ENCODE measurements around the gene CFAP77. TPM values are rescaled to one million over a fixed set of nuclear protein-coding genes. Genes with fewer than 3 reads are reported as not detected.

The CFAP77 gene
- total RNA-seq, 1 donor from 2014 or later, result not detected

DNA sequence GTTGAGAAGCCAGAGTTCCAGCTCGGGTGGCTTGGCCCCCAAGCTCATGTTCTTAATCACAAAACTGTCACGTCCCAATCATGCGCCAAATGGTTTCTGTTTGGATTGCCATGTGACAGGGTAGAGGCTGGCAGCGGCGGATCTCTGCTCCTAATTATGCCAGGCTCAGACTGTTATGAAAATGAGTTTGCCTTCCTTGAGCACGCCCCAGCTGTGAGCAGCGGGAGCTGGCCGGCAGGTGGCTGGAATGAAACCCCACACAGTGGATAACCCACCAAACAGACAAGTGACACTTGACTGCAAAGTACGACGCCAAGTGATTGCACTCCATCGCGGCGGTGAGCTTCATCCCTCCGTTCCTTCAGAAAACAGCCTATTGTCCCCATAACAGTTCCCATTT, 75.4 kb downstream of the CFAP77 start:
- no peak for TF ChIP-seq POLR2A (IDR thresholded peaks at IDR 0.05)
- TF ChIP-seq POLR2AphosphoS5 (IDR thresholded peaks at IDR 0.05; ENCODE audit: insufficient read depth in 1 of 2, low read depth in 1 of 2), result no peak
- TF ChIP-seq CTCF (IDR thresholded peaks at IDR 0.05), result no peak
- Histone ChIP-seq H3K4me1 (no peaks in the 10 kb centered on the region), H3K4me3 (no peak overlapping the region), H3K27ac (no peak overlapping the region), H3K27me3 (no peaks in the 10 kb centered on the region), H3K9me3 (no peaks in the 10 kb centered on the region), H3K36me3 (no peaks in the 10 kb centered on the region)
- intact Hi-C loops (cut with DNase I), result no loop called here
- DNase-seq (ENCODE audit: extremely low spot score in 2 of 2), result no peak

DNA sequence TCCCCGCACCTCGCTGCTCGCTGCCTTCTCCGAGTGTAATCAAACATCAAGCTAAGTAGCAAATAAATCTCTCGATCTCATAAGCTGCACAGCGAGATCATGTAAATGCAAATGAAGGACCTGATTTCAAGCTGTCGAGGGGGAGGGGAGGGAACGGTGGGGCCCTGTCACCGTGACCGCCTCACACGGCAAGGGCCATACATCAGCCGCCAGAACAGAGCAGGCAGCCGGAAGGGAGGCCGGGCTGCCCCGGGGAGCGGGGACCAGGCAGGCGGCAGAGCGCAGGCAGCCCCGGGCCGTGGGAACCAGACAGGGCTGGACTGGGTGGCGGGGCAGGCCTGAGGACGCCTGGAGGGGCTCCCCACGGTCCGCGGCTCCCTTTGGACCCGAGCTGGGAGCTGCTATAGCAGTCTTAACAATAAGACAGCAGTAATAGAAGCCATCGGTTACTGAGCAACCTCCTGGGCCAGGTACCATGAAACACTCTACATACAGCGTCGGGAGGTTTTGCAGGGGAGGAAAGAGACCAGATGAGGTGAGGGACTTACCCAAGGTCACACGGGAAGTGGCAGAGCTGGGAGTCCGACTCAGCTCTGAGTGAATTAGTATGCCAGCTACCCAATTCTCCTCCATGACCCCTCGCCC, 76.8 kb downstream of the CFAP77 start:
- intact Hi-C loops (cut with DNase I), result no loop called here
- Histone ChIP-seq H3K36me3 (no peaks in the 10 kb centered on the region), H3K9me3 (no peaks in the 10 kb centered on the region), H3K4me3 (no peak overlapping the region), H3K27ac (no peak overlapping the region), H3K4me1 (no peaks in the 10 kb centered on the region), H3K27me3 (no peaks in the 10 kb centered on the region)
- TF ChIP-seq POLR2A (IDR thresholded peaks at IDR 0.05), result no peak
- no peak for TF ChIP-seq CTCF (IDR thresholded peaks at IDR 0.05)
- TF ChIP-seq POLR2AphosphoS5 (IDR thresholded peaks at IDR 0.05; ENCODE audit: insufficient read depth in 1 of 2, low read depth in 1 of 2), result no peak
- DNase-seq (ENCODE audit: extremely low spot score in 2 of 2), result no peak

- H3K4me3 ChIP-seq, result no peak overlapping the region
- H3K4me1 ChIP-seq, result no peaks in the 10 kb centered on the region
- H3K9me3 ChIP-seq, result no peaks in the 10 kb centered on the region
- H3K27ac ChIP-seq, result no peak overlapping the region
- intact Hi-C loops (cut with DNase I), result no loop called here
- no peak for DNase-seq (ENCODE audit: extremely low spot score in 2 of 2)
- no peaks in the 10 kb centered on the region for H3K27me3 ChIP-seq
- TF ChIP-seq POLR2A (IDR thresholded peaks at IDR 0.05) (no peak), POLR2AphosphoS5 (IDR thresholded peaks at IDR 0.05; ENCODE audit: insufficient read depth in 1 of 2, low read depth in 1 of 2) (no peak), CTCF (IDR thresholded peaks at IDR 0.05) (no peak)
- no peaks in the 10 kb centered on the region for H3K36me3 ChIP-seq
These were observed 77.4 kb downstream of the CFAP77 start for GRCh38 chr9:132487351-132487791.

GRCh38 chr9:132487980-132488535, 78.0 kb downstream of the CFAP77 start:
- no peaks in the 10 kb centered on the region for H3K36me3 ChIP-seq
- no peak for DNase-seq (ENCODE audit: extremely low spot score in 2 of 2)
- H3K4me1 ChIP-seq, result no peaks in the 10 kb centered on the region
- no peaks in the 10 kb centered on the region for H3K27me3 ChIP-seq
- H3K9me3 ChIP-seq, result no peaks in the 10 kb centered on the region
- H3K27ac ChIP-seq, result no peak overlapping the region
- TF ChIP-seq POLR2AphosphoS5 (IDR thresholded peaks at IDR 0.05; ENCODE audit: insufficient read depth in 1 of 2, low read depth in 1 of 2) (no peak), POLR2A (IDR thresholded peaks at IDR 0.05) (no peak), CTCF (IDR thresholded peaks at IDR 0.05) (no peak)
- intact Hi-C loops (cut with DNase I), result no loop called here
- no peak overlapping the region for H3K4me3 ChIP-seq

DNA sequence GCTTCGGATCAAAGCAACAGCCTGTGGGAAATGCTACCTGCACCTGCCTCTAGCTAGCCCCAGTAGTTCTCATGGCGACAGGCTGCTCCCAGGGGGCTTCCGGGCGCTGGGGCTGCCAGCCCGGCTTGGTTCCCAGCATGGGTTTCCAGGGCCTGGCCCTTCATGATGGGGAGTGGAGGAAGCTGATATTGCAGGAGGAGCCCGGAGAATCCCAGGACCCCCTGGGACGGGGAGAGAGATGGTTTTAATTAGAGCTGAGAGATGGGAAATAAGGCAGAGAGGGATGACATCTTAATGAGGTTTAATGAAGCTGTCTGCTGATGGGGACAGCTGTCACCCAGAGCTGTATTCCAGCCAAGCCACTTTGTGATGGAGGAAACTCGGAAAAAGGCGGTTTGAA, 78.6 kb downstream of the CFAP77 start:
- H3K9me3 ChIP-seq, result no peaks in the 10 kb centered on the region
- intact Hi-C loops (cut with DNase I), result no loop called here
- no peaks in the 10 kb centered on the region for H3K4me1 ChIP-seq
- no peak overlapping the region for H3K4me3 ChIP-seq
- no peak for TF ChIP-seq CTCF (IDR thresholded peaks at IDR 0.05)
- TF ChIP-seq POLR2A (IDR thresholded peaks at IDR 0.05), result no peak
- TF ChIP-seq POLR2AphosphoS5 (IDR thresholded peaks at IDR 0.05; ENCODE audit: insufficient read depth in 1 of 2, low read depth in 1 of 2), result no peak
- H3K36me3 ChIP-seq, result no peaks in the 10 kb centered on the region
- no peak for DNase-seq (ENCODE audit: extremely low spot score in 2 of 2)
- no peaks in the 10 kb centered on the region for H3K27me3 ChIP-seq
- H3K27ac ChIP-seq, result no peak overlapping the region
